GM23338 (cell line): ENCODE data around the gene RTEL1. TPM values are rescaled to one million over a fixed set of nuclear protein-coding genes. Genes with fewer than 3 reads are reported as not detected.

ENCODE experiments used
- ATAC-seq: fragments of 200-7000 bp; cut with Tn5 transposase; 3 replicates; pipeline ENCODE4 v1.9.1; 2020
- DNase-seq: peaks from one replicate; pipeline ENCODE4 v3.0.0-alpha.2; 2015; ENCODE audit warnings: low spot score
- H2AFZ ChIP-seq: fragments of 200-600 bp; sonication (generic); 2 replicates; pipeline ENCODE4 v1.8.0; 2016; ENCODE audit warnings: antibody characterized with exemption, mild to moderate bottlenecking, moderate library complexity
- H3F3A ChIP-seq: fragments of 200-600 bp; sonication (generic); replicated peaks from 2 replicates; pipeline ENCODE4 v1.8.0; 2017; ENCODE audit warnings: antibody characterized with exemption, mixed run types, low read depth
- H3K27ac ChIP-seq: fragments of 200-600 bp; sonication (generic); 2 replicates; pipeline ENCODE4 v1.6.1; 2016; ENCODE audit warnings: low read depth
- H3K27me3 ChIP-seq: fragments of 200-600 bp; sonication (generic); 2 replicates; pipeline ENCODE4 v1.8.0; 2016; ENCODE audit warnings: mild to moderate bottlenecking, mixed run types, moderate library complexity; ENCODE audit not compliant: insufficient read depth
- H3K36me3 ChIP-seq: fragments of 200-600 bp; sonication (generic); 2 replicates; pipeline ENCODE4 v1.8.0; 2016; ENCODE audit warnings: mild to moderate bottlenecking; ENCODE audit not compliant: insufficient read depth
- H3K4me1 ChIP-seq: fragments of 200-600 bp; sonication (generic); 2 replicates; pipeline ENCODE4 v1.8.0; 2016; ENCODE audit warnings: mild to moderate bottlenecking, moderate library complexity; ENCODE audit not compliant: insufficient read depth
- H3K4me2 ChIP-seq: fragments of 200-600 bp; sonication (generic); 2 replicates; pipeline ENCODE4 v1.7.1; 2017; ENCODE audit warnings: mixed run types
- H3K4me3 ChIP-seq: fragments of 200-600 bp; sonication (generic); 2 replicates; pipeline ENCODE4 v1.6.1; 2016; ENCODE audit warnings: mixed run types
- H3K79me2 ChIP-seq: fragments of 200-600 bp; sonication (generic); replicated peaks from 2 replicates; pipeline ENCODE4 v1.8.0; 2017; ENCODE audit warnings: mild to moderate bottlenecking; ENCODE audit not compliant: insufficient read depth
- H3K9me2 ChIP-seq: fragments of 200-600 bp; sonication (generic); 2 replicates; pipeline ENCODE4 v1.8.0; 2017; ENCODE audit not compliant: insufficient read depth
- H4K20me1 ChIP-seq: fragments of 200-600 bp; sonication (generic); replicated peaks from 2 replicates; pipeline ENCODE4 v1.8.0; 2017; ENCODE audit warnings: mild to moderate bottlenecking; ENCODE audit not compliant: insufficient read depth
- H3K27ac Mint-ChIP-seq: 2 replicates; pipeline ENCODE4 v1.8.0; 2020; ENCODE audit warnings: inconsistent platforms, mild to moderate bottlenecking, moderate library complexity, mixed read lengths
- H3K27me3 Mint-ChIP-seq: 3 replicates; pipeline ENCODE4 v1.8.0; 2022; ENCODE audit warnings: low read depth, mild to moderate bottlenecking, moderate library complexity, mixed read lengths, inconsistent platforms; ENCODE audit not compliant: insufficient read depth, poor library complexity
- H3K36me3 Mint-ChIP-seq: 3 replicates; pipeline ENCODE4 v1.8.0; 2021; ENCODE audit warnings: low read depth, mild to moderate bottlenecking, inconsistent platforms, moderate library complexity, mixed read lengths
- H3K4me1 Mint-ChIP-seq: 3 replicates; pipeline ENCODE4 v1.8.0; 2020; ENCODE audit warnings: mild to moderate bottlenecking, inconsistent platforms, mixed read lengths
- H3K4me3 Mint-ChIP-seq: 3 replicates; pipeline ENCODE4 v1.8.0; 2021; ENCODE audit warnings: moderate library complexity, mild to moderate bottlenecking, inconsistent platforms, mixed read lengths
- H3K9me3 Mint-ChIP-seq: 3 replicates; pipeline ENCODE4 v1.8.0; 2020; ENCODE audit warnings: moderate library complexity, mild to moderate bottlenecking, inconsistent platforms, mixed read lengths
- CREB1 ChIP-seq: fragments of 250-450 bp; sonication (Bioruptor Pico); IDR thresholded peaks from 2 replicates; pipeline ENCODE4 v1.5.0; 2020; ENCODE audit warnings: low read depth, mild to moderate bottlenecking, moderate library complexity
- ETS1 ChIP-seq: IDR thresholded peaks from 2 replicates; pipeline ENCODE4 v1.6.1; 2016; ENCODE audit warnings: antibody characterized with exemption
- EZH2 ChIP-seq: fragments of 200-600 bp; sonication (generic); IDR thresholded peaks from one replicate; pipeline ENCODE4 v1.8.0; 2017; ENCODE audit warnings: antibody characterized with exemption, mild to moderate bottlenecking, low read depth; ENCODE audit not compliant: unreplicated experiment
- JUNB ChIP-seq: IDR thresholded peaks from one replicate; pipeline ENCODE4 v1.6.1; 2016; ENCODE audit warnings: antibody characterized with exemption; ENCODE audit not compliant: unreplicated experiment
- NANOG ChIP-seq: IDR thresholded peaks from 2 replicates; pipeline ENCODE4 v1.6.1; 2016; ENCODE audit warnings: antibody characterized with exemption, borderline replicate concordance
- POLR2AphosphoS5 ChIP-seq: IDR thresholded peaks from 2 replicates; pipeline ENCODE4 v1.6.1; 2016; ENCODE audit warnings: antibody characterized with exemption, low read depth
- REST ChIP-seq: IDR thresholded peaks from one replicate; pipeline ENCODE4 v1.6.1; 2018; ENCODE audit warnings: antibody characterized with exemption; ENCODE audit not compliant: unreplicated experiment
- STAT1 ChIP-seq: IDR thresholded peaks from one replicate; pipeline ENCODE4 v1.6.1; 2016; ENCODE audit warnings: antibody characterized with exemption; ENCODE audit not compliant: unreplicated experiment
- ZNF114 ChIP-seq: fragments of 250-450 bp; sonication (Bioruptor Pico); IDR thresholded peaks from 2 replicates; pipeline ENCODE4 v1.5.0; 2020; ENCODE audit warnings: mild to moderate bottlenecking, moderate library complexity
- ZNF462 ChIP-seq: fragments of 250-450 bp; sonication (Bioruptor Pico); IDR thresholded peaks from 2 replicates; pipeline ENCODE4 v1.5.0; 2020; ENCODE audit warnings: mild to moderate bottlenecking, moderate library complexity
- polyA plus RNA-seq: library from polyadenylated mRNA; unstranded; fragments of >200 nt; fragmentation: Nextera tagmentation; extraction: Ambion mirVana; gene quantifications from 2 replicates; pipeline ENCODE4 v1.2.1, GENCODE V29; 2016
- total RNA-seq: library from RNA; depleted of rRNA; stranded (reverse); fragments of >200 nt; shearing (Covaris generic); gene quantifications from 2 replicates; pipeline ENCODE4 v1.2.3, GENCODE V29; 2014

RTEL1 gene
- total and polyA plus RNA-seq, 2 experiments from 2014 or later, result 14.2 to 34.5 TPM

- no peak for TF ChIP-seq ZNF462 (CRISPR knock-in tag)
- TF ChIP-seq ETS1, result no peak
- no peak for TF ChIP-seq EZH2
Observed at GRCh38 chr20:63643946-63644345, 14.2 kb upstream of the RTEL1 start (continued).

GRCh38 chr20:63645218-63645617 is 12.9 kb upstream of the RTEL1 start:
- Histone ChIP-seq H3K27ac (no peak overlapping the region), H3K4me3 (no peak overlapping the region), H3K79me2 (no peaks in the 10 kb centered on the region), H3K4me1 (peaks cover 4% of the 10 kb centered on the region; the same call in 1 of the 2 replicates), H3K36me3 (no peaks in the 10 kb centered on the region), H3F3A (peaks cover 9% of the 10 kb centered on the region; the same call in 1 of the 2 replicates), H2AFZ (no peak overlapping the region), H3K27me3 (no peaks in the 10 kb centered on the region), H3K4me2 (no peak overlapping the region), H3K9me2 (no peaks in the 10 kb centered on the region), H4K20me1 (no peaks in the 10 kb centered on the region; the same call in 1 of the 2 replicates)
- Mint-ChIP-seq H3K9me3 (no peaks in the 10 kb centered on the region), H3K4me1 (peaks cover 9% of the 10 kb centered on the region), H3K27ac (no peak overlapping the region), H3K27me3 (peaks cover 7% of the 10 kb centered on the region), H3K36me3 (peaks cover 3% of the 10 kb centered on the region; the same call in 2 of the 3 replicates), H3K4me3 (no peak overlapping the region)
- peak; percentile 71 for TF ChIP-seq REST
- TF ChIP-seq POLR2AphosphoS5, result no peak
- no peak for TF ChIP-seq CREB1
- TF ChIP-seq ZNF114 (CRISPR knock-in tag), result no peak
- TF ChIP-seq JUNB, result no peak
- TF ChIP-seq NANOG, result no peak
- TF ChIP-seq STAT1, result no peak
- TF ChIP-seq ETS1, result no peak
- ATAC-seq (no peak), DNase-seq (peak; percentile 43)
